Measurements from ENCODE around the gene PXDN. TPM values are rescaled to one million over a fixed set of nuclear protein-coding genes. Genes with fewer than 3 reads are reported as not detected.

Gene PXDN
- 119 and 130 TPM in 2 replicates for total RNA-seq

GRCh38 chr2:1744446-1745170 is at the start of gene PXDN:
Gene PXDN, minus strand, starts transcription at chr2:1744515. Its CDS starts 60 bp downstream, at chr2:1744455.

